Esophagus squamous epithelium (tissue), 5 donors: ENCODE data around the gene GREB1. TPM values are rescaled to one million over a fixed set of nuclear protein-coding genes. Genes with fewer than 3 reads are reported as not detected.

Experiments used
- DNase-seq: peaks from one replicate; lab custom pipeline; 2025; lab: John Stamatoyannopoulos, UW
- H3K27ac ChIP-seq, 4 donors: fragments of 200-600 bp; sonication (generic); one replicate each; pipeline ENCODE4 v1.5.1; 2016 to 2019; ENCODE audit warnings: mild to moderate bottlenecking in 1 of 4
- H3K27me3 ChIP-seq, 4 donors: fragments of 200-600 bp; sonication (generic); 1 replicate in 3 of 4; 2 replicates in 1 of 4; pipeline versions ENCODE4 v1.5.1 to v1.6.0; 2017 to 2021; ENCODE audit warnings: antibody characterized with exemption in 1 of 4
- H3K36me3 ChIP-seq, 3 donors: fragments of 200-600 bp; sonication (generic); one replicate each; pipeline ENCODE4 v1.5.1; 2016 to 2019
- H3K4me1 ChIP-seq, 3 donors: fragments of 200-600 bp; sonication (generic); one replicate each; pipeline ENCODE4 v1.5.1; 2017 to 2019
- H3K4me3 ChIP-seq, 4 donors: fragments of 200-600 bp; sonication (generic); 1 replicate in 3 of 4; 2 replicates in 1 of 4; pipeline ENCODE4 v1.5.1; 2016 to 2019; ENCODE audit warnings: mild to moderate bottlenecking in 2 of 4, moderate library complexity in 1 of 4
- H3K9me3 ChIP-seq, 3 donors: fragments of 200-600 bp; sonication (generic); one replicate each; pipeline ENCODE4 v1.5.1; 2016 to 2019
- CTCF ChIP-seq, 6 experiments: fragments of 450-650 bp in 4 of 6; fragments of 200-600 bp in 2 of 6; sonication (generic) in 2 of 6; IDR thresholded peaks; one replicate each; pipeline ENCODE4 v1.5.1; 2016 to 2019; ENCODE audit warnings: antibody characterized with exemption in 6 of 6, mild to moderate bottlenecking in 4 of 6, moderate library complexity in 4 of 6
- POLR2A ChIP-seq, 4 donors: fragments of 450-650 bp; IDR thresholded peaks; one replicate each; pipeline ENCODE4 v1.6.1; 2017; ENCODE audit warnings: antibody characterized with exemption in 4 of 4, mild to moderate bottlenecking in 4 of 4, moderate library complexity in 3 of 4
- WGBS, 2 donors: methylation state at CpG; one replicate each; pipeline ENCODE4 v1.1.5; 2018; 5-methylcytosine and 5-hydroxymethylcytosine counted together
- intact Hi-C: fragments of 100-400 bp; cut with DNase I; formaldehyde crosslinking; loops from one replicate; pipeline ENCODE4 v1.15.0; 2022
- total RNA-seq, 4 donors: library from RNA; depleted of rRNA; stranded (reverse); fragments of >200 nt; gene quantifications; one replicate each; pipeline ENCODE4 v1.1.0, GENCODE V29; 2016
- donor health status: DM: yes; HTN: yes; CAD: no.

Gene GREB1
- total RNA-seq, 4 donors from 2014 or later: 0.08 to 1.7 (median 0.51) TPM

- no peak for TF ChIP-seq POLR2A (IDR thresholded peaks at IDR 0.05)
- TF ChIP-seq CTCF (IDR thresholded peaks at IDR 0.05): no peak
- Histone ChIP-seq H3K27ac (no peak overlapping the region), H3K4me1 (no peaks in the 10 kb centered on the region), H3K4me3 (no peak overlapping the region), H3K27me3 (no peaks in the 10 kb centered on the region), H3K36me3 (no peaks in the 10 kb centered on the region), H3K9me3 (no peaks in the 10 kb centered on the region)
- DNase-seq: no peak
- 86 to 95% methylated on average over 10 to 28 of the region's 53 CpGs for WGBS, 2 donors
- intact Hi-C loops: no loop called here
Measured at GRCh38 chr2:11592671-11593574, 59.1 kb downstream of the GREB1 start.

- Histone ChIP-seq H3K4me1 (no peaks in the 10 kb centered on the region), H3K4me3 (no peak overlapping the region), H3K36me3 (no peaks in the 10 kb centered on the region), H3K27me3 (no peaks in the 10 kb centered on the region), H3K27ac (no peak overlapping the region), H3K9me3 (no peaks in the 10 kb centered on the region)
- DNase-seq: no peak
- intact Hi-C loops: no loop called here
- no peak for TF ChIP-seq CTCF (IDR thresholded peaks at IDR 0.05)
- WGBS, 2 donors: 93 to 97% methylated on average over 10 of the region's 10 CpGs
Measured at GRCh38 chr2:11596801-11597200, 63.0 kb downstream of the GREB1 start.

GRCh38 chr2:11597538-11598225 is 63.8 kb downstream of the GREB1 start:
- H3K27me3 ChIP-seq: no peaks in the 10 kb centered on the region
- H3K4me1 ChIP-seq: no peaks in the 10 kb centered on the region
- TF ChIP-seq CTCF (IDR thresholded peaks at IDR 0.05): no peak
- no peak for TF ChIP-seq POLR2A (IDR thresholded peaks at IDR 0.05)
- WGBS, 2 donors: 56 to 83% methylated on average over 2 to 6 of the region's 10 CpGs
- intact Hi-C loops: no loop called here
- no peaks in the 10 kb centered on the region for H3K9me3 ChIP-seq
- DNase-seq: no peak
- H3K27ac ChIP-seq: no peak overlapping the region
- H3K36me3 ChIP-seq: no peaks in the 10 kb centered on the region
- no peak overlapping the region for H3K4me3 ChIP-seq

- intact Hi-C loops: no loop called here
- no peak for DNase-seq
- TF ChIP-seq CTCF (IDR thresholded peaks at IDR 0.05) (no peak), POLR2A (IDR thresholded peaks at IDR 0.05) (no peak)
- no peaks in the 10 kb centered on the region for H3K4me1 ChIP-seq
- H3K36me3 ChIP-seq: no peaks in the 10 kb centered on the region
- WGBS, 2 donors: 56 to 63% methylated on average over 6 to 7 of the region's 9 CpGs
- H3K9me3 ChIP-seq: no peaks in the 10 kb centered on the region
- no peak overlapping the region for H3K27ac ChIP-seq
- H3K27me3 ChIP-seq: no peaks in the 10 kb centered on the region
- no peak overlapping the region for H3K4me3 ChIP-seq
Measured at GRCh38 chr2:11598228-11598731, 64.4 kb downstream of the GREB1 start.
